K562 (cell line): ENCODE results near the gene EPS8L1. TPM values are rescaled to one million over a fixed set of nuclear protein-coding genes. Genes with fewer than 3 reads are reported as not detected.

Experiments
- CCNT2 ChIP-seq: IDR thresholded peaks from 2 replicates; pipeline ENCODE4 v1.6.1; 2011; ENCODE audit warnings: borderline replicate concordance, low read depth, mild to moderate bottlenecking, moderate library complexity, mixed read lengths, low read length; ENCODE audit not compliant: insufficient read length; ENCODE audit errors: extremely low read depth
- HEY1 ChIP-seq: fragments of 250-450 bp; sonication (Bioruptor Pico); IDR thresholded peaks from 2 replicates; pipeline ENCODE4 v1.5.0; 2020; ENCODE audit warnings: mild to moderate bottlenecking, moderate library complexity, borderline replicate concordance
- JUNB ChIP-seq: fragments of 450-650 bp; formaldehyde crosslinking; conservative IDR thresholded peaks from 2 replicates; pipeline ENCODE4 v1.4.0; 2020; ENCODE audit warnings: mild to moderate bottlenecking
- KDM2B ChIP-seq: fragments of 250-450 bp; sonication (Bioruptor Pico); IDR thresholded peaks from 2 replicates; pipeline ENCODE4 v1.8.0; 2021; ENCODE audit warnings: mild to moderate bottlenecking, moderate library complexity
- MECOM ChIP-seq: fragments of 250-450 bp; sonication (Bioruptor Pico); IDR thresholded peaks from 2 replicates; pipeline ENCODE4 v1.8.0; 2022; ENCODE audit warnings: inconsistent platforms
- MNT ChIP-seq, 2 experiments: fragments of 450-650 bp; conservative IDR thresholded peaks; 2 replicates each; pipeline ENCODE4 v1.6.1; 2017; ENCODE audit warnings: mild to moderate bottlenecking in 2 of 2, moderate library complexity in 2 of 2
- NCOA1 ChIP-seq: fragments of 450-650 bp; IDR thresholded peaks from 2 replicates; pipeline ENCODE4 v1.6.1; 2016; ENCODE audit warnings: low read depth
- POLR2B ChIP-seq: fragments of 450-650 bp; IDR thresholded peaks from 2 replicates; pipeline ENCODE4 v1.6.1; 2018; ENCODE audit warnings: low read depth; ENCODE audit not compliant: partially characterized antibody
- RBM25 ChIP-seq: fragments of 200-400 bp; formaldehyde crosslinking; IDR thresholded peaks from 2 replicates; pipeline ENCODE4 v1.6.1; 2018; ENCODE audit warnings: low read length, low read depth, moderate library complexity; ENCODE audit not compliant: severe bottlenecking
- SRF ChIP-seq, 2 experiments: fragments of 250-450, 450-650 bp in 1 of 2; sonication (Bioruptor Pico) in 1 of 2; sonication (generic) in 1 of 2; formaldehyde crosslinking; IDR thresholded peaks; 2 replicates each; pipeline versions ENCODE4 v1.5.0 to v1.5.1; 2020 to 2022; ENCODE audit warnings: mild to moderate bottlenecking in 1 of 2, missing genetic modification reagents in 1 of 2
- TFAP4 ChIP-seq: sonication (generic); formaldehyde crosslinking; IDR thresholded peaks from 2 replicates; pipeline ENCODE4 v1.8.0; 2022; ENCODE audit warnings: missing genetic modification reagents, mild to moderate bottlenecking, moderate library complexity, borderline replicate concordance
- ZBED1 ChIP-seq: IDR thresholded peaks from 2 replicates; pipeline ENCODE4 v1.6.1; 2014
- ZBTB33 ChIP-seq: sonication (generic); formaldehyde crosslinking; IDR thresholded peaks from 2 replicates; pipeline ENCODE4 v1.8.1; 2023; ENCODE audit warnings: mild to moderate bottlenecking, missing genetic modification reagents
- ZBTB8A ChIP-seq: fragments of 450-650 bp; IDR thresholded peaks from 2 replicates; pipeline ENCODE4 v1.6.1; 2018; ENCODE audit warnings: mild to moderate bottlenecking, moderate library complexity; ENCODE audit not compliant: partially characterized antibody
- ZKSCAN1 ChIP-seq: fragments of 150-350 bp; IDR thresholded peaks from 2 replicates; pipeline ENCODE4 v1.6.1; 2016; ENCODE audit warnings: low read depth, low read length
- ZSCAN32 ChIP-seq: fragments of 450-650 bp; formaldehyde crosslinking; IDR thresholded peaks from 2 replicates; pipeline ENCODE4 v1.4.0; 2020; ENCODE audit warnings: mild to moderate bottlenecking, moderate library complexity
- polyA plus RNA-seq, 8 experiments: library from polyadenylated mRNA; depleted of rRNA in 4 of 8; stranded (reverse) in 5 of 8; unstranded in 3 of 8; fragments of >200 nt; fragmentation: Nextera tagmentation in 2 of 8; fragmentation: Illumina TruSeq in 1 of 8; extraction: Ambion mirVana in 2 of 8; extraction: Trizol in 1 of 8; gene quantifications; 2 replicates each; pipeline versions ENCODE4 v1.2.1 to v1.2.3, GENCODE V29; 2011 to 2014; ENCODE audit warnings: inconsistent platforms in 1 of 8, missing spikeins in 1 of 8
- total RNA-seq, 7 experiments: library from RNA; depleted of rRNA in 6 of 7; stranded (reverse); fragments of >200 nt in 6 of 7; fragmentation: Illumina TruSeq in 2 of 7; extraction: Trizol in 2 of 7; gene quantifications; 2 replicates each; pipeline versions ENCODE4 v1.2.1 to v1.2.3, GENCODE V29; 2011 to 2021; ENCODE audit warnings: low replicate concordance in 1 of 7

EPS8L1 gene
- total and polyA plus RNA-seq, 9 of the 15 experiments (the other 6 are each of a cell fraction or from before 2014, with no cell fraction given) = 0.35 to 22.1 (median 11.9) TPM

GRCh38 chr19:55062735-55063491, 12.8 kb upstream of the EPS8L1 start, which contains the start of gene RDH13 (continued):
- 0 out of 2 replicates have a peak, but pooled peaks have one; percentile 43 for TF ChIP-seq NCOA1
- peak; percentile 67; the same call in 1 of the 2 replicates for TF ChIP-seq JUNB
- no peak for TF ChIP-seq ZSCAN32 (CRISPR knock-in tag)
- TF ChIP-seq CCNT2 = peak; percentile 39
- 0 out of 2 replicates have a peak, but pooled peaks have one; percentile 42 for TF ChIP-seq ZBTB33 (CRISPR knock-in tag)
- TF ChIP-seq KDM2B (CRISPR knock-in tag) = 0 out of 2 replicates have a peak, but pooled peaks have one; percentile 70
- TF ChIP-seq MECOM (CRISPR knock-in tag) = no peak
- TF ChIP-seq TFAP4 (CRISPR knock-in tag) = peak; percentile 65; the same call in 1 of the 2 replicates
- TF ChIP-seq ZKSCAN1 = 0 out of 2 replicates have a peak, but pooled peaks have one; percentile 12
- no peak for TF ChIP-seq HEY1
- TF ChIP-seq POLR2B = peak; percentile 40
- TF ChIP-seq SRF (CRISPR knock-in tag; IDR thresholded peaks at IDR 0.05) = 0 out of 4 replicates have a peak, but pooled peaks of 1 of the 2 experiments have one; percentile 17
- TF ChIP-seq RBM25 = peak; percentile 24
- TF ChIP-seq ZBTB8A = no peak
- TF ChIP-seq ZBED1 = no peak
- peak; percentile 17 to 64; a peak in 1 of 4 replicates for TF ChIP-seq MNT (conservative IDR thresholded peaks at IDR 0.05)
